HG03457 (cell line): ENCODE results near the gene SMARCD1.

Experiments used
- ATAC-seq: cut with Tn5 transposase; IDR thresholded peaks from one replicate; pipeline ENCODE4 v1.9.1; 2021; ENCODE audit warnings: moderate number of reproducible peaks; ENCODE audit not compliant: unreplicated experiment

SMARCD1 gene

GRCh38 chr12:50103351-50103750, 18.2 kb downstream of the SMARCD1 start:
- no peak for ATAC-seq

GRCh38 chr12:50103767-50104321, 18.7 kb downstream of the SMARCD1 start, which contains the start of gene GPD1:
Gene GPD1, plus strand, starts transcription at chr12:50104008. Its CDS starts 43 bp downstream, at chr12:50104051.
- ATAC-seq = no peak

- no peak for ATAC-seq
Measured at GRCh38 chr12:50104417-50105366, 19.6 kb downstream of the SMARCD1 start.

GRCh38 chr12:50105913-50106450, 20.8 kb downstream of the SMARCD1 start:
- no peak for ATAC-seq

- ATAC-seq = no peak
Measured at GRCh38 chr12:50106907-50107306, 21.8 kb downstream of the SMARCD1 start.

- no peak for ATAC-seq
Measured at GRCh38 chr12:50107416-50108268, 22.5 kb downstream of the SMARCD1 start.

- no peak for ATAC-seq
Measured at GRCh38 chr12:50109319-50109718, 24.2 kb downstream of the SMARCD1 start.

- ATAC-seq = no peak
Measured at GRCh38 chr12:50110127-50110761, 25.1 kb downstream of the SMARCD1 start.

GRCh38 chr12:50110762-50111351, 25.7 kb downstream of the SMARCD1 start:
- ATAC-seq = no peak

GRCh38 chr12:50111395-50111692, 26.2 kb downstream of the SMARCD1 start:
- ATAC-seq = no peak

GRCh38 chr12:50111693-50112455, 26.7 kb downstream of the SMARCD1 start, which contains the start of gene COX14:
Gene COX14, plus strand, starts transcription at chr12:50112236. Its CDS starts 7,808 bp downstream, at chr12:50120044.
- ATAC-seq = peak; percentile 72

GRCh38 chr12:50112456-50113218, 27.5 kb downstream of the SMARCD1 start:
- ATAC-seq = peak; percentile 4

GRCh38 chr12:50117057-50117622, 32.0 kb downstream of the SMARCD1 start:
- ATAC-seq = no peak

- ATAC-seq = no peak
Measured at GRCh38 chr12:50119387-50119786, 34.2 kb downstream of the SMARCD1 start.

- ATAC-seq = no peak
Measured at GRCh38 chr12:50120521-50120920, 35.4 kb downstream of the SMARCD1 start.

- no peak for ATAC-seq
Measured at GRCh38 chr12:50120953-50121352, 35.8 kb downstream of the SMARCD1 start.

GRCh38 chr12:50121641-50122040, 36.5 kb downstream of the SMARCD1 start:
- no peak for ATAC-seq

GRCh38 chr12:50123203-50123602, 38.1 kb downstream of the SMARCD1 start:
- no peak for ATAC-seq
